Fibroblast of mammary gland (primary cell): ENCODE results near the gene WHRN.

Experiments
- DNase-seq: peaks from one replicate; pipeline ENCODE4 v3.0.0-alpha.2; 2010; ENCODE audit warnings: low read depth
- H3K4me3 ChIP-seq: 2 replicates; pipeline ENCODE4 v1.5.1; 2011; ENCODE audit warnings: low read depth, mild to moderate bottlenecking, low read length, moderate library complexity; ENCODE audit not compliant: control insufficient read depth
- TF ChIP-seq, protein P1 (sequence below): conservative IDR thresholded peaks from 2 replicates; pipeline ENCODE4 v1.5.1; 2011; ENCODE audit warnings: low read depth, low read length, inconsistent platforms; ENCODE audit not compliant: control insufficient read depth, insufficient read depth

The WHRN gene

DNA sequence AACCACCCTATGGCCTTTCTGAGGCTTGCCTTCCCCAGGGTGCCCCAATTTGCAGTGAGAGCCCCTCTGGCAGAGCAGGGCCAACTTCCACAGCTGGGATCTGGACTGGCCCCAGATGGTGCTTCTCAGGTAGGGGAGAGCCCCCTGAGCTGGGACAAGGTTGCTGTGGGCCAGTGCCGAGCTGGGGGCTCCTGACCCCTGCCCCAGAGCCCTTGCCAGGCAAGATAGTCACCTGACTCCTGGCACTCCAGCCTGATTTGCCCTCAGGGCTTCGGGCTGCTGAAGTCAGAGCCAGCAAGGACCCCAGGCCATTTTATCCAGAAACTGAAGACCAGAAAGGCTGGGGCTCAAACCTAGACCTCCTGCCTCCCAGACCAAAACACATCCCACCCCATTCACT is 84.1 kb downstream of the WHRN start:
- no peak for DNase-seq
- no peak overlapping the region for H3K4me3 ChIP-seq
- TF ChIP-seq, protein P1, sequence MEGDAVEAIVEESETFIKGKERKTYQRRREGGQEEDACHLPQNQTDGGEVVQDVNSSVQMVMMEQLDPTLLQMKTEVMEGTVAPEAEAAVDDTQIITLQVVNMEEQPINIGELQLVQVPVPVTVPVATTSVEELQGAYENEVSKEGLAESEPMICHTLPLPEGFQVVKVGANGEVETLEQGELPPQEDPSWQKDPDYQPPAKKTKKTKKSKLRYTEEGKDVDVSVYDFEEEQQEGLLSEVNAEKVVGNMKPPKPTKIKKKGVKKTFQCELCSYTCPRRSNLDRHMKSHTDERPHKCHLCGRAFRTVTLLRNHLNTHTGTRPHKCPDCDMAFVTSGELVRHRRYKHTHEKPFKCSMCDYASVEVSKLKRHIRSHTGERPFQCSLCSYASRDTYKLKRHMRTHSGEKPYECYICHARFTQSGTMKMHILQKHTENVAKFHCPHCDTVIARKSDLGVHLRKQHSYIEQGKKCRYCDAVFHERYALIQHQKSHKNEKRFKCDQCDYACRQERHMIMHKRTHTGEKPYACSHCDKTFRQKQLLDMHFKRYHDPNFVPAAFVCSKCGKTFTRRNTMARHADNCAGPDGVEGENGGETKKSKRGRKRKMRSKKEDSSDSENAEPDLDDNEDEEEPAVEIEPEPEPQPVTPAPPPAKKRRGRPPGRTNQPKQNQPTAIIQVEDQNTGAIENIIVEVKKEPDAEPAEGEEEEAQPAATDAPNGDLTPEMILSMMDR: no peak

DNA sequence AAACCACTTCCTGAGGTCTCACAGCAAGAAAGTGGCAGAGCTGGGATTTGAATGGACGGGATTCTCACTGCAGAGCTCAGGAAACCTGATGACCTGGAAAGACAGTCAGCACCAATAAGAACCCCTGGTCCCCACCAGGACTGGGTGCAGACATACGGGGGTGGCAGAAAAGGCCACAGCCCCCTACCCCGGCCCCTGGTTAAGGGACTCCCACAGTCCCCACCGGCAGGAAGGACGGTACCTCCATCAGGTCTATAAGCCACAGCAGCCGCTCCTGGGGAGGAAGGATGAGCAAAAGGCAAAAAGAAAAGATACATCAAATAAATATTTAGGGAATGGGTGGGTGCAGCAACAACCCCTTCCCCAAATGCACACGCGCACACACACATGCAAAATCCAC is 85.5 kb downstream of the WHRN start:
- TF ChIP-seq, protein P1: no peak
- no peak overlapping the region for H3K4me3 ChIP-seq
- no peak for DNase-seq

GRCh38 chr9:114418053-114418452 is 87.2 kb downstream of the WHRN start:
- no peak overlapping the region for H3K4me3 ChIP-seq
- no peak for DNase-seq
- TF ChIP-seq, protein P1: no peak

- DNase-seq: peak; percentile 55
- TF ChIP-seq, protein P1: peak; percentile 5
- no peak overlapping the region for H3K4me3 ChIP-seq
Observed at GRCh38 chr9:114417511-114417910, 87.8 kb downstream of the WHRN start.

- no peak overlapping the region for H3K4me3 ChIP-seq
- TF ChIP-seq, protein P1: no peak
- no peak for DNase-seq
Observed at GRCh38 chr9:114416906-114417305, 88.4 kb downstream of the WHRN start.

GRCh38 chr9:114416290-114416689 is 89.0 kb downstream of the WHRN start:
- DNase-seq: no peak
- TF ChIP-seq, protein P1: no peak
- no peak overlapping the region for H3K4me3 ChIP-seq

GRCh38 chr9:114414346-114414745 is 90.9 kb downstream of the WHRN start:
- no peak overlapping the region for H3K4me3 ChIP-seq
- TF ChIP-seq, protein P1: no peak
- no peak for DNase-seq
